Liver (tissue), 3 donors: ENCODE data around the gene SORCS2.

Source experiments
- CTCF ChIP-seq: fragments of 150-350 bp; IDR thresholded peaks from 2 replicates; pipeline ENCODE4 v1.5.1; 2017; ENCODE audit warnings: improper control_type of control experiment, low read depth, low read length; ENCODE audit not compliant: missing input control
- EGR1 ChIP-seq, 2 donors: IDR thresholded peaks; 2 replicates each; pipeline ENCODE4 v1.6.1; 2016 to 2018; ENCODE audit warnings: antibody characterized with exemption in 2 of 2, low read depth in 2 of 2
- FOXA1 ChIP-seq: IDR thresholded peaks from 2 replicates; pipeline ENCODE4 v1.6.1; 2016; ENCODE audit warnings: antibody characterized with exemption
- GABPA ChIP-seq, 2 donors: IDR thresholded peaks in 1 of 2; conservative IDR thresholded peaks in 1 of 2; 2 replicates each; pipeline ENCODE4 v1.6.1; 2016; ENCODE audit warnings: antibody characterized with exemption in 2 of 2, mild to moderate bottlenecking in 1 of 2, moderate library complexity in 1 of 2
- JUND ChIP-seq, 2 donors: IDR thresholded peaks; 2 replicates each; pipeline ENCODE4 v1.6.1; 2016; ENCODE audit warnings: antibody characterized with exemption in 2 of 2
- MAX ChIP-seq: IDR thresholded peaks from 2 replicates; pipeline ENCODE4 v1.6.1; 2016; ENCODE audit warnings: antibody characterized with exemption
- RAD21 ChIP-seq, 2 donors: IDR thresholded peaks; 2 replicates each; pipeline ENCODE4 v1.6.1; 2016; ENCODE audit warnings: antibody characterized with exemption in 2 of 2, mild to moderate bottlenecking in 2 of 2
- REST ChIP-seq: IDR thresholded peaks from 2 replicates; pipeline ENCODE4 v1.6.1; 2016; ENCODE audit warnings: antibody characterized with exemption, mild to moderate bottlenecking
- RXRA ChIP-seq, 2 donors: IDR thresholded peaks; 2 replicates each; pipeline ENCODE4 v1.6.1; 2017 to 2018; ENCODE audit warnings: antibody characterized with exemption in 2 of 2, mild to moderate bottlenecking in 1 of 2
- SP1 ChIP-seq: IDR thresholded peaks from 2 replicates; pipeline ENCODE4 v1.6.1; 2018; ENCODE audit warnings: antibody characterized with exemption, mild to moderate bottlenecking
- TAF1 ChIP-seq: conservative IDR thresholded peaks from 2 replicates; pipeline ENCODE4 v1.6.1; 2016; ENCODE audit warnings: antibody characterized with exemption, mild to moderate bottlenecking
- ZBTB33 ChIP-seq: IDR thresholded peaks from 2 replicates; pipeline ENCODE4 v1.6.1; 2016; ENCODE audit warnings: antibody characterized with exemption
- donor health status: healthy.
- donor health status: healthy.

- TF ChIP-seq CTCF (no peak), MAX (no peak), RXRA (IDR thresholded peaks at IDR 0.05) (no peak), REST (no peak), FOXA1 (no peak), JUND (IDR thresholded peaks at IDR 0.05) (no peak), GABPA (IDR thresholded peaks at IDR 0.05 in 1 of 2, conservative IDR thresholded peaks at IDR 0.05 in 1 of 2) (no peak), EGR1 (IDR thresholded peaks at IDR 0.05; ENCODE audit: low read depth in 2 of 2) (no peak), RAD21 (IDR thresholded peaks at IDR 0.05) (no peak), TAF1 (no peak), ZBTB33 (no peak), SP1 (no peak)
These were observed 329.3 kb downstream of the SORCS2 start for GRCh38 chr4:7521666-7522065.
